Measurements from ENCODE around the gene PNPLA2. TPM values are rescaled to one million over a fixed set of nuclear protein-coding genes. Genes with fewer than 3 reads are reported as not detected.

Gene PNPLA2
- total and polyA plus RNA-seq, 8 donors: 59.1 to 234 (median 95.9) TPM

DNA sequence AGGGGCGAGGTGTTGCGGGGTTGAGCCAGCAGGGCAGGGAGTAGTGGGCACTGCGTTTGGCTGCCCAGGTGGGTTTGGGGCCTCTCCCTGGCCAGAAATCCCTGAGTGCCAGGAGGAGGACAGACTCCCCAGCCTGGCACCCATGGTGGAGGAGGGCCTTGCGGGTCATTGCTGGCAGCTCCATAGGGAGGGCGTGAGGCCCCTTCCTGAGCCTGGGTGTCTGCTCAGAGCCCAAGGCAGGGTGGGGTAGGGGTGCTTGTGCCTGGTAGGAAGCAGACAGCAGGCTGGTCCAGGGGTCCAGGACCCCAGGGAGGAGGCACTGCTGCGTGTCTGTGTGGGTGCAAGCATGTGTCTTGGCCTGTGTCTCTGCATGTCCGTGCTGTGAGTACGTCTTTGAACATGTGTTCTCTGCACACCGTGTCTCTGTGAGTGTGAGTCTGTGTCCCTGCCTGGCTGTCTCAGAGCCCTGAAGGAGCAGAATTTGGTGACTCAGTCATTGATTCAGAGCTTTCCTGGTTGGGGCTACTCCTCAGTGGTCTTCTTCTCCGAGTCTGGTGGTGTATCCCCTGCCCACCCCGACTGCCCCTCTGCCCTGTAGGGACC is 27.9 kb downstream of the PNPLA2 start:
- Histone ChIP-seq H3K27ac (no peak overlapping the region), H3K36me3 (no peaks in the 10 kb centered on the region), H3K9me3 (no peaks in the 10 kb centered on the region), H3K4me1 (peaks cover 4 to 26% (median 26%) of the 10 kb centered on the region in 3 donors), H3K4me3 (no peak overlapping the region), H3K27me3 (no peaks in the 10 kb centered on the region)
- WGBS, 2 donors: 79 to 81% methylated on average over 11 of the region's 11 CpGs
- ATAC-seq: no peak
- no peak for FAIRE-seq
- no peak for DNase-seq
- TF ChIP-seq, protein P1, sequence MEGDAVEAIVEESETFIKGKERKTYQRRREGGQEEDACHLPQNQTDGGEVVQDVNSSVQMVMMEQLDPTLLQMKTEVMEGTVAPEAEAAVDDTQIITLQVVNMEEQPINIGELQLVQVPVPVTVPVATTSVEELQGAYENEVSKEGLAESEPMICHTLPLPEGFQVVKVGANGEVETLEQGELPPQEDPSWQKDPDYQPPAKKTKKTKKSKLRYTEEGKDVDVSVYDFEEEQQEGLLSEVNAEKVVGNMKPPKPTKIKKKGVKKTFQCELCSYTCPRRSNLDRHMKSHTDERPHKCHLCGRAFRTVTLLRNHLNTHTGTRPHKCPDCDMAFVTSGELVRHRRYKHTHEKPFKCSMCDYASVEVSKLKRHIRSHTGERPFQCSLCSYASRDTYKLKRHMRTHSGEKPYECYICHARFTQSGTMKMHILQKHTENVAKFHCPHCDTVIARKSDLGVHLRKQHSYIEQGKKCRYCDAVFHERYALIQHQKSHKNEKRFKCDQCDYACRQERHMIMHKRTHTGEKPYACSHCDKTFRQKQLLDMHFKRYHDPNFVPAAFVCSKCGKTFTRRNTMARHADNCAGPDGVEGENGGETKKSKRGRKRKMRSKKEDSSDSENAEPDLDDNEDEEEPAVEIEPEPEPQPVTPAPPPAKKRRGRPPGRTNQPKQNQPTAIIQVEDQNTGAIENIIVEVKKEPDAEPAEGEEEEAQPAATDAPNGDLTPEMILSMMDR (IDR thresholded peaks at IDR 0.05): no peak
- intact Hi-C loops (cut with DNase I): loop anchor here in 2 of 3 donors (2.0 to 5.0 kb wide), 2 partner anchors 204 to 206 kb away; no protein-coding TSS in a partner anchor

DNA sequence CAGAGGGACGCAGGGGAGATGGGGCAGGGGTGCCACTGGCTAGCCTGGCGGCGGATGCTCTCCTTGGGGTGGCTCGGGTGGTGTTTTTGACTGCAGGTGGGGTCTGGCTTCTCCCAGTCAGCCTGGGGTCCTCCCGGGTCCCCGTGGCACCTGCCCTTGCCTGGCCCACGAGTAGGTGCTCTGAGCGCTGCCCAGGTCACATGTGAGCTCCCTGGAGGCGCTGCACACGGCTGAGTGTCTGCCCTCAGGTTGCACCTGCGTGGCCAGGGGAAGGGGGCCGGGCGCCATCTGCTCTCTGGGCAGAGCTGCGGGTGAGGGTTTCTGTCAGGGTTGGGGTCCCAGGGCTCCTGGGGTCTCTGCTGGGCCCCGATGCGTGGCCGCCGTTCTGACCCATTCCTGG is 29.2 kb downstream of the PNPLA2 start:
- intact Hi-C loops (cut with DNase I): loop anchor here in 2 of 3 donors (2.0 to 5.0 kb wide), 2 partner anchors 203 to 204 kb away; no protein-coding TSS in a partner anchor
- no peak for FAIRE-seq
- TF ChIP-seq, protein P1 (IDR thresholded peaks at IDR 0.05): no peak
- Histone ChIP-seq H3K4me1 (peaks cover 4 to 26% (median 26%) of the 10 kb centered on the region in 3 donors), H3K9me3 (no peaks in the 10 kb centered on the region), H3K27ac (no peak overlapping the region), H3K27me3 (no peaks in the 10 kb centered on the region), H3K4me3 (no peak overlapping the region), H3K36me3 (no peaks in the 10 kb centered on the region)
- 67 to 70% methylated on average over 10 to 18 of the region's 18 CpGs for WGBS, 2 donors
- no peak for DNase-seq
- ATAC-seq: no peak

DNA sequence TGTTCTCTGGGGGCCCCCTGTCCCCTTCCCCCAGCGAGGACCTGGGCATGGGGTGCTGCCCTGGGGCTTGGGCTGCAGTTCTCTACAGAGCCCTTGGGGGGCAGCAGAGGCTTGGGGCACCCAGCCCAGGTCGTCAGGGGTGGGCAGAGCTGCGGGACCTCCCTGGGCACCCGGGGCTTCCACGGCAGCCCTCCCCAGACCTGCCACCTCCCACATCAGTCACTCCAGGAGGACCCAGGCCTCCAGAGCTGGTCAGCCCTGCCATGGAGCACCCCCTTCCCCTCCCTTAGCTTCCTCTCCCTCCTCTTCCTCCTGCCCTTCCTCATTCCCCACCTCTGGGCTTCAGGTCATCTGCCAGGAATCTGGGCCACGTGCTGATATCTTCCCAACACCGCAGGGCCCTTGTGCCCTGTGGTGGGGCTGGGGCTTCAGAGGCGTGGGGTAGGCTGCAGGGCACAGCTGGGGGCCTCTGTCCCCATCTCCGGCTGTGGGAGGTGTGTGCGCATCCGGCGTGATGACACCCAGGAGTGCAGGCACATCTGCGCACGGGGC is 29.7 kb downstream of the PNPLA2 start:
- peaks cover 4 to 26% (median 25%) of the 10 kb centered on the region in 3 donors for H3K4me1 ChIP-seq
- DNase-seq: peak in 3 of 6 donors; percentile 61 to 83 (median 73)
- intact Hi-C loops (cut with DNase I): loop anchor here in 1 of 3 donors (5.0 kb wide), 1 partner anchor 204 kb away; no protein-coding TSS in a partner anchor

DNA sequence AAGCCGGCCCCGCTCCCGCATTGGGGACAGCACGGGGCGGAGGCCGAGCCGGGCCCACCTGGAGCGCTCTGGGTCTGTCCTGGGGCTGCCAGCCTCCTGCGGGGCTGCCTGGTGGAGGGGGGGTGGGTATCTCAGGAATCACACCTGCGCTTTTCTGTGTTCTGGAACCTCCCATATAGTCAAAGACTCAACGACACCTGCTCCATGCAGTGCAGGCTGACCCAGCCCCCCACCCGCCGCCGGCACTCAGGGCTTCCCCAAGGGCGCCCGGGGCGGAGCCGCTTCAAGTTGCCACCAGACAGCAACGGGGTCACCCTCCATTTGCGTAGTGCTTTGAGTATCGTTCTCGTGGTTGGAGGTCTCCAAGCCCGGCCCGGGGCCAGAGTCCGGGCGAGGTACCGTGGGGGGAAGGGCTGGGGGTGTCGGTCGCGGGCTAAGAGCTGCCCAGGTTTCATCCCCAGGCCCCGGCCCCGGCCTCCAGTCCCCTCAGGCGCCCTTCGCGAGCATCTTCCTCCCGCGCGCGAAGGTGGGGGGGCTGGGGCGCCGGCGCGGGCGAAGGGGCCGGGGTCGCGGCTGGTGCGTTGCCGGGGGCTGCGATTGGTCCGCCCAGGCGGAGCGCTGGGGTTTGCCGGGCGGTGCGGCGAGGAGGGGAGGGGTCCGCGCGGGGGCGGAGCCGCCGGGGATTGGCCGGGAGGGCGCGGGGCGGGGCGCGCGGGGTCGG is 30.6 kb downstream of the PNPLA2 start:
- ATAC-seq (peak in 3 of 4 donors; percentile 5 to 22 (median 5)), DNase-seq (peak in 1 of 6 donors; percentile 35), FAIRE-seq (no peak)
- Histone ChIP-seq H3K27ac (no peak overlapping the region), H3K36me3 (no peaks in the 10 kb centered on the region), H3K9me3 (no peaks in the 10 kb centered on the region), H3K27me3 (no peaks in the 10 kb centered on the region), H3K4me3 (peak overlapping the region in 2 of 4 donors; percentile 31 to 48), H3K4me1 (peaks cover under 1 to 19% (median 17%) of the 10 kb centered on the region in 3 donors)
- 7 to 9% methylated on average over 39 to 71 of the region's 71 CpGs for WGBS, 2 donors
- TF ChIP-seq, protein P1 (IDR thresholded peaks at IDR 0.05): no peak
- intact Hi-C loops (cut with DNase I): loop anchor here in 1 of 3 donors (5.0 kb wide), 1 partner anchor 203 kb away; no protein-coding TSS in a partner anchor

More for the DNA sequence above, 29.7 kb downstream of the PNPLA2 start:
- Histone ChIP-seq H3K9me3 (no peaks in the 10 kb centered on the region), H3K36me3 (no peaks in the 10 kb centered on the region), H3K27me3 (no peaks in the 10 kb centered on the region), H3K27ac (no peak overlapping the region), H3K4me3 (no peak overlapping the region)
- 32 to 42% methylated on average over 12 to 14 of the region's 14 CpGs for WGBS, 2 donors
- TF ChIP-seq, protein P1 (IDR thresholded peaks at IDR 0.05): peak; percentile 86 to 95 (median 92)
- no peak for FAIRE-seq
- peak; percentile 19 to 56 (median 54) for ATAC-seq
